ENCODE results near the gene TARDBP.
"Not testable (repeated sequence)": the region's sequence is repeated elsewhere in the genome, so short reads cannot be mapped to it uniquely, and the experiment has no call there.

Gene TARDBP

GRCh38 chr1:10992864-10993263 lies 19.6 kb upstream of the TARDBP start:
- DNase-seq (ENCODE audit: low read depth), result no peak

GRCh38 chr1:10996100-10996499 lies 16.4 kb upstream of the TARDBP start:
- DNase-seq (ENCODE audit: low read depth), result no peak

- no peak for DNase-seq (ENCODE audit: low read depth)
Observed at GRCh38 chr1:11000526-11000925, 11.9 kb upstream of the TARDBP start.

DNA sequence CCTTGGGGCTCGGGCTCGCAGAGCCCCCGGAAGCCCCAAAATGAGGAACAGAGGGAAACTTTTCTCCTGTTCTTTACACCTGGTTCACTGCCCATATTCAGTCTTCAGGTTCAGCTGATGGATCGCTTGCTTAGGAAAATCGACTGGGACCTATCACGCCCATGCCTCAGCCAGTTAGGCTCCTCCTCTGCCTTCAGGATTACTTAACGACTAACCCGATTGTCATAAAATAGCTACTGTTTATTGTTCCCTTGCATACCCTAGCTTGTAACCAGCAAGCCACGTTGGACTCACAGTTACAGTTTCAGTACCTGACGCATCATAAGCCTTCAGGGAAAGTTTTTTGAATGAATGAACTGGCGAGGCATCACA lies 692 bp downstream of the TARDBP start:
- DNase-seq (ENCODE audit: low read depth), result no peak

- DNase-seq (ENCODE audit: low read depth), result not testable (repeated sequence)
Observed at GRCh38 chr1:11019358-11019757, 6.9 kb downstream of the TARDBP start.

DNA sequence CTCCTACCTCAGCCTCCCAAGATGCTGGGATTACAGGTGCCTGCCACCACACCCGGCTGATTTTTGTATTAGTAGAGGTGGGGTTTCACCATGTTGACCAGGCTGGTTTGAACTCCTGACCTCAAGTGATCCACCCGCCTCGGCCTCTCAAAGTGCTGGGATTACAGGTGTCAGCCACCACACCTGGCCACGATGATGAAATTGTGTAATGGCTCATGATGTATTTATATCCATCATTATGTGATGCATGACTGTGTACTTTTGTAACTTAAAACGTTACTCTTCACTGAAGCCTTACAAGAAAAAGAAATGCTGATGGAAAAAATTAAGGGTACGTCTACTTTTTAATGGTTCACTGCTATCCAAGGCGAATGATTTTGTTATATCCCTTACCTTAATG lies 7.5 kb downstream of the TARDBP start:
- no peak for DNase-seq (ENCODE audit: low read depth)

- no peak for DNase-seq (ENCODE audit: low read depth)
Observed at GRCh38 chr1:11023201-11023600, 10.7 kb downstream of the TARDBP start.

DNA sequence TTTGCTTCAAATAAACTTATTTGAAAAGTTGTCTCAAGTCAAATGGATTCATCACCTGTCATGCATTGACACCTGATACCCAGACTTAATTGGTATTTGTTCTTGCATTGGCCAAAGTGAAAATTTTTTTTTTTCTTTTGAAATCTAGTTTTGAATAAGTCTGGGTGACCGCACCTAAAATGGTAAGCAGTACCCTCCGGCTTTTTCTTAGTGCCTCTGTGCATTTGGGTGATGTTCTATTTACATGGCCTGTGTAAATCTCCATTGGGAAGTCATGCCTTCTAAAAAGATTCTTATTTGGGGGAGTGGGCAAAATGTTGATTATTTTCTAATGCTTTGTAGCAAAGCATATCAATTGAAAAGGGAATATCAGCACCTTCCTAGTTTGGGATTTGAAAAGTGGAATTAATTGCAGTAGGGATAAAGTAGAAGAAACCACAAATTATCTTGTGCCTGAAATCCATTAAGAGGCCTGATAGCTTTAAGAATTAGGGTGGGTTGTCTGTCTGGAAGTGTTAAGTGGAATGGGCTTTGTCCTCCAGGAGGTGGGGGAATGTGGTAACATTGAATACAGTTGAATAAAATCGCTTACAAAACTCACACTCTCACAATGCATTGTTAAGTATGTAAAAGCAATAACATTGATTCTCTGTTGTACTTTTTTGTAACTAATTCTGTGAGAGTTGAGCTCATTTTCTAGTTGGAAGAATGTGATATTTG lies 11.9 kb downstream of the TARDBP start:
- no peak for DNase-seq (ENCODE audit: low read depth)

GRCh38 chr1:11024874-11025203 lies 12.4 kb downstream of the TARDBP start:
- no peak for DNase-seq (ENCODE audit: low read depth)

DNA sequence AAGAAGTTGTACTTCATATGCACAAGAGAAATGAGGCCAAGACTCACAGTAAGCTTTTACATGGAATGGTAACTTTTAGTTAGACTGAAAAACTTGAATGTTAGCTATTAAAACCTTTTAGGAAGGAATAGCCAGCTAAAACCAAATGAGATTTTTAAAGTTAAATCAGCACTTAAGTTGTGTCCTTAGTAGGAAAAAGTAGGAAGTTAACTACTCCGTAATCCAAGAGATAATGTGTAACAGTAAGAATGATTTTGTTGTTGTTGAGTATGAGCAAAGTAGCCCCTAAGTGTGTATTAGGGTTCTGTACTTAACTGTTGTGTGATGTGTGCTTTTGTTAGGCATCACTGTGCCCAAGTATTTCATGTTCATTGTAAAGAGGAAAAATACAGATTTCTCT lies 13.2 kb downstream of the TARDBP start:
- no peak for DNase-seq (ENCODE audit: low read depth)

- no peak for DNase-seq (ENCODE audit: low read depth)
Observed at GRCh38 chr1:11026052-11026451, 13.6 kb downstream of the TARDBP start.

DNA sequence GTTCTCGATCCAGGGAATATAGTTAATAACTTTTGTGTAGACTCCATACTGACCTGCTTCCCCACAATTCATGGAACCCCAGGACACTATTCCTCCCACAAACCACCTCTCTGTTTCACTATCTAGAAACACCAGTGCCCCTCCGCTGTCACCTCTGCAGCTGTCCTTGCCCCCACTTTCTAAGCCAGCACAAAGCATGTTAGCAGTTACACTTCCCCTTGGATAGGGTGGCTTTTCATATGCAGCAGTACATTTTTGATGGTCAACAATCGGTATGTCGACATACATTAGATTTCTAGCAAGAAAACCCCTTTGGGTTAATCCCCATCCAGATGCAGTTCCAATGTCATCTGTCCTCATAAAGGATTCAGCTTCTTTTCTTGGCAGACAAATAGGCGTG lies 14.4 kb downstream of the TARDBP start:
- no peak for DNase-seq (ENCODE audit: low read depth)

GRCh38 chr1:11027316-11027715 lies 14.9 kb downstream of the TARDBP start:
- DNase-seq (ENCODE audit: low read depth), result no peak

- DNase-seq (ENCODE audit: low read depth), result no peak
Observed at GRCh38 chr1:11028018-11028417, 15.6 kb downstream of the TARDBP start.

DNA sequence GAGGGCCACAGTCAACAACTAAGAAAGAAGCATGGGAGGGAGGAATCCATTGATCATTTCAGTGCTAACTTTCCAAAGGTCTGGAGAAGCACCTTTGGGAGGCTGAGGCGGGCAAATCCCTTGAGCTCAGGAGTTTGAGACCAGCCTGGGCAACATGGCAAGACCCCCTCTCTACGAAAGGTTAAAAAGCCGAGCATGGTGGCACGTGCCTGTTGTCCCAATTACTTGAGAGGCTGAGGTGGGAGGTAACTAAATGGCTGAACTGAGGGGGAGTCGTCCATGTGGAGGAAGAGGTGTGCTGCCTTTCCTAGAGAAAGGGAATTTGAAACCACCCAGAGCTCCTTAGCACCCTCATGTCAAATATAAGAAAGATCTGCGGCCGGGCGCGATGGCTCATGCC lies 18.4 kb downstream of the TARDBP start:
- DNase-seq (ENCODE audit: low read depth), result no peak

DNA sequence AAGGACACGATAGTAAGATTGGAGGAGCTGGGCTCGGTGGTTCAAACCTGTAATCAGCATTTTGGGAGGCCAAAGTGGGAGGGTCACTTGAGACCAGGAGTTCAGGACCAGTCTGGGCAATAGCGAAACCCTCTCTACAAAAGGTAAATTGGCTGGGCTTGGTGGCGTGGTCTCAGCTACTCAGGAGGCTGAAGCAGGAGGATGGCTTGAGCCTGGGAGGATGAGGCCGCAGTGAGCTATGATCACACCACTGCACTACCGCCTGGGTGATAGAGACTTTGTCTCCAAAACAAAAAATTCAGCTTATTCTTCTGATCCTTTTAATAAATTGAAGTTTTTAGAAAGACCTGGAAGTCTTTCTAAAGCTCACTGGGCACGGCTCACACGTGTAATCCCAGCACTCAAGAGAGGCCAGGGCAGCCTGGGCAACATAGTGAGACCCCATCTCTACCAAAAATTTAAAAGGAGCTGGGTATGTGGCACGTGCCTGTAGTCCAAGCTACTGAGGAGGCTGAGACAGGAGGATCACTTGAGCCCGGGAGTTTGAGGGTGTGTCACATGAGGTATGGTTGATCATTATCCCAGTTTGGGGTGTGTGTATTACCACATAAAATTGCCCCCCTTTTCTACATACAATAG lies 19.3 kb downstream of the TARDBP start:
- DNase-seq (ENCODE audit: low read depth), result no peak

- not testable (repeated sequence) for DNase-seq (ENCODE audit: low read depth)
Observed at GRCh38 chr1:11037019-11037739, 24.7 kb downstream of the TARDBP start.

- DNase-seq (ENCODE audit: low read depth), result peak; percentile 68
Observed at GRCh38 chr1:11037740-11038182, 25.3 kb downstream of the TARDBP start.

- no peak for DNase-seq (ENCODE audit: low read depth)
Observed at GRCh38 chr1:11039351-11040104, 27.1 kb downstream of the TARDBP start.

DNA sequence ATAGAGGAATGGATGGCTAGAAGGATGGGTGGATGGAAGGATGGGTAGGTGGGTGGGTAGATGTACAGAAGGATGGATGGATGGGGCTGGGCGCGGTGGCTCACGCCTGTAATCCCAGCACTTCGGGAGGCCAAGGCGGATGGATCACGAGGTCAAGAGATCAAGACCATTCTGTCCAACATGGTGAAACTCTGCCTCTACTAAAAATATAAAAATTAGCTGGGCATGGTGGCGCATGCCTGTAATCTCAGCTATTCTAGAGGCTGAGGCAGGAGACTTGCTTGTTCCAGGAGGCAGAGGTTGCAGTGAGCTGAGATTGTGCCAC lies 27.6 kb downstream of the TARDBP start:
- not testable (repeated sequence) for DNase-seq (ENCODE audit: low read depth)

DNA sequence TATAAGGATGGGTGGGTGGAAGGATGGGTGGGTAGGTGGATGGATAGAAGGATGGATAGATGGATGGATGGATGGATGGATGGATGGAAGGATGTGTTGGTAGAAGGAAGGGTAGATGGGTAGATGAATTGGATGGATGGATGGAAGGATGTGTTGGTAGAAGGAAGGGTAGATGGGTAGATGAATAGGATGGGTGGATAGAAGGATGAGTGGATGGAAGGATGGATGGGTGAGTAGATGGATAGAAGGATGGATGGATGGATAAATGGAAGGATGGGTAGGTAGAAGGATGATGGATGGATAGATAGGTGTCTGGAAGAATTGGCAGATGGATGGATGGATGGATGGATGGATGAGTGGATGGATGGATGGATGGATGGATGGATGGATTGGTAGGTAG lies 28.6 kb downstream of the TARDBP start:
- DNase-seq (ENCODE audit: low read depth), result no peak

DNA sequence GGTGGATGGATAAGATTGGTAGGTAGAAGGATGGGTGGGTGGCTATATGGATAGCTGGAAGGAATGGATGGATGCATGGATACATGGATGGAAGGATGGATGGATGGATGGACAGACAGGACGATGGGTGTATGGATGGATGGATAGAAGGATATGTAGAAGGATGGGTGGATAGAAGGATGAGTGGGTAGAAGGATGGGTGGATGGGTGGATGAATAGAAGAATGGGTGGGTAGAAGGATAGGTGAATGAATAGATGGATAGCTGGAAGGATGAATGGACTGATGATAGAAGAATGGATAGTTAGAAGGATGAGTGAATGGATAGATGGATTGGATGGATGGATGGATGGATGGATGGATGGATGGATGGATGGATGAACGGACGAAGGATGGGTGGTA lies 29.6 kb downstream of the TARDBP start:
- no peak for DNase-seq (ENCODE audit: low read depth)
